ENCODE results near the gene PRKN.

GRCh38 chr6:161996783-161997182 lies 730.8 kb downstream of the PRKN start:
- TF ChIP-seq CTCF (IDR thresholded peaks at IDR 0.05; ENCODE audit: poor library complexity, severe bottlenecking) (no peak), REST (IDR thresholded peaks at IDR 0.05; ENCODE audit: borderline replicate concordance) (no peak), SMC3 (conservative IDR thresholded peaks at IDR 0.05; ENCODE audit: poor library complexity) (no peak), EZH2 (IDR thresholded peaks at IDR 0.05; ENCODE audit: borderline replicate concordance, insufficient read depth, low read length, poor library complexity, severe bottlenecking) (no peak), RAD21 (conservative IDR thresholded peaks at IDR 0.05) (no peak), POLR2AphosphoS5 (IDR thresholded peaks at IDR 0.05) (no peak), EP300 (conservative IDR thresholded peaks at IDR 0.05; ENCODE audit: poor library complexity, severe bottlenecking) (no peak), TAF1 (IDR thresholded peaks at IDR 0.05; ENCODE audit: low read depth) (no peak), MXI1 (conservative IDR thresholded peaks at IDR 0.05; ENCODE audit: poor library complexity, severe bottlenecking) (no peak)

Measured in neural cell (in vitro differentiated cells).